Activated naive CD4-positive, alpha-beta T cell treated with Interleukin-2 at 50 U/mL for 16 hours (primary cell): ENCODE measurements around the gene CBX2.
A peak's percentile ranks its signal among the peaks of the same experiment; 100 is the strongest.
"Not testable (repeated sequence)": the region's sequence is repeated elsewhere in the genome, so short reads cannot be mapped to it uniquely, and the experiment has no call there.

Source experiments
- DNase-seq: peaks from one replicate; pipeline ENCODE4 v3.0.0-alpha.2; 2020

The CBX2 gene

GRCh38 chr17:79743614-79744013, 34.3 kb upstream of the CBX2 start:
- no peak for DNase-seq

GRCh38 chr17:79745641-79746105, 32.3 kb upstream of the CBX2 start:
- no peak for DNase-seq

- no peak for DNase-seq
Observed at GRCh38 chr17:79746889-79747507, 30.9 kb upstream of the CBX2 start.

- no peak for DNase-seq
Observed at GRCh38 chr17:79747508-79748294, 30.2 kb upstream of the CBX2 start.

GRCh38 chr17:79748295-79749099, 29.5 kb upstream of the CBX2 start:
- no peak for DNase-seq

GRCh38 chr17:79749156-79749815, 28.7 kb upstream of the CBX2 start:
- no peak for DNase-seq

- DNase-seq: no peak
Observed at GRCh38 chr17:79749958-79750357, 28.0 kb upstream of the CBX2 start.

- no peak for DNase-seq
Observed at GRCh38 chr17:79750650-79751545, 27.1 kb upstream of the CBX2 start.

- peak; percentile 27 for DNase-seq
Observed at GRCh38 chr17:79752175-79752574, 25.8 kb upstream of the CBX2 start.

GRCh38 chr17:79754370-79754769, 23.6 kb upstream of the CBX2 start:
- no peak for DNase-seq

- DNase-seq: not testable (repeated sequence)
Observed at GRCh38 chr17:79754903-79755302, 23.0 kb upstream of the CBX2 start.

- no peak for DNase-seq
Observed at GRCh38 chr17:79755591-79755990, 22.4 kb upstream of the CBX2 start.

- no peak for DNase-seq
Observed at GRCh38 chr17:79757140-79757745, 20.7 kb upstream of the CBX2 start.

GRCh38 chr17:79758271-79758670, 19.7 kb upstream of the CBX2 start:
- no peak for DNase-seq

- no peak for DNase-seq
Observed at GRCh38 chr17:79760197-79760906, 17.6 kb upstream of the CBX2 start.

- no peak for DNase-seq
Observed at GRCh38 chr17:79761894-79762589, 15.9 kb upstream of the CBX2 start.

GRCh38 chr17:79765708-79766107, 12.2 kb upstream of the CBX2 start:
- DNase-seq: no peak

- DNase-seq: no peak
Observed at GRCh38 chr17:79769570-79770506, 8.1 kb upstream of the CBX2 start.

GRCh38 chr17:79771276-79771675, 6.7 kb upstream of the CBX2 start:
- DNase-seq: no peak
